Upper lobe of right lung (tissue), 1 donor: ENCODE measurements around the gene POLR3F. TPM values are rescaled to one million over a fixed set of nuclear protein-coding genes. Genes with fewer than 3 reads are reported as not detected.
A peak's percentile ranks its signal among the peaks of the same experiment; 100 is the strongest.

ENCODE experiments used
- ATAC-seq: fragments of 200-7000 bp; cut with Tn5 transposase; one replicate; pipeline ENCODE4 v1.9.1; 2020; ENCODE audit warnings: mild to moderate bottlenecking, moderate library complexity
- DNase-seq: peaks from one replicate; pipeline ENCODE4 v3.0.0-alpha.2; 2020
- H3K27ac ChIP-seq: fragments of 200-600 bp; one replicate; pipeline ENCODE4 v1.8.0; 2022
- H3K27me3 ChIP-seq: fragments of 200-600 bp; one replicate; pipeline ENCODE4 v1.8.0; 2022; ENCODE audit warnings: mild to moderate bottlenecking
- H3K36me3 ChIP-seq: fragments of 200-600 bp; one replicate; pipeline ENCODE4 v1.8.0; 2022
- H3K4me1 ChIP-seq: fragments of 200-600 bp; one replicate; pipeline ENCODE4 v1.8.0; 2022
- H3K4me3 ChIP-seq: fragments of 200-600 bp; one replicate; pipeline ENCODE4 v1.8.0; 2022; ENCODE audit warnings: mild to moderate bottlenecking
- H3K9me3 ChIP-seq: fragments of 200-600 bp; one replicate; pipeline ENCODE4 v1.8.0; 2022
- intact Hi-C: fragments of 100-400 bp; cut with DNase I; formaldehyde crosslinking; loops from one replicate; pipeline ENCODE4 v1.11.0; 2022
- total RNA-seq: library from RNA; stranded (reverse); fragmentation: NEBNext Ultra II Directional; extraction: Animal tissue kit (Norgen Biotek cat#: 25700); gene quantifications from one replicate; pipeline ENCODE4 v1.2.1, GENCODE V29; 2021
- TF ChIP-seq, protein P1 (sequence below): fragments of 200-600 bp; IDR thresholded peaks from one replicate; pipeline ENCODE4 v1.8.0; 2022; ENCODE audit warnings: antibody characterized with exemption
- donor health status: DM: no; HTN: yes; CAD: no; lungs with severe emphysema.

POLR3F gene
- total RNA-seq, 1 donor from 2014 or later, result 7.2 TPM

- DNase-seq, result no peak
Measured at GRCh38 chr20:18466574-18466893, 656 bp upstream of the POLR3F start.

DNA sequence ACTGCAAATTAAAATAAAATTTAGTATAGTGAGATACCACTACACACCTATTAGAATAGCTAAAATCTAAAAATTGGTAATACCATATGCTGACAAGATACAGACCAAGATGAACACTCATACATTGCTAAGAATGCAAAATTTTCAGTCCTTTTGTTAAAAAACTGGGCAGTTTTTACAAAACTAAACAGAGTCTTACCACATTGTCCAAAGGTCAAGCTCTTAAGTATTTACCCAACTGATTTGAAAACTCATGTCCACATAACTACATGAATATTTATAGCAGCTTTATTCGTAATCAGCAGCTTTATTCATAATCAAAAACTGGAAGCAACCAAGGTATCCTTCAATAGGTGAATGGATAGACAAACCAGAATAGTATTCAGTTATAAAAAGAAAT lies 10.0 kb downstream of the POLR3F start:
- TF ChIP-seq, protein P1, sequence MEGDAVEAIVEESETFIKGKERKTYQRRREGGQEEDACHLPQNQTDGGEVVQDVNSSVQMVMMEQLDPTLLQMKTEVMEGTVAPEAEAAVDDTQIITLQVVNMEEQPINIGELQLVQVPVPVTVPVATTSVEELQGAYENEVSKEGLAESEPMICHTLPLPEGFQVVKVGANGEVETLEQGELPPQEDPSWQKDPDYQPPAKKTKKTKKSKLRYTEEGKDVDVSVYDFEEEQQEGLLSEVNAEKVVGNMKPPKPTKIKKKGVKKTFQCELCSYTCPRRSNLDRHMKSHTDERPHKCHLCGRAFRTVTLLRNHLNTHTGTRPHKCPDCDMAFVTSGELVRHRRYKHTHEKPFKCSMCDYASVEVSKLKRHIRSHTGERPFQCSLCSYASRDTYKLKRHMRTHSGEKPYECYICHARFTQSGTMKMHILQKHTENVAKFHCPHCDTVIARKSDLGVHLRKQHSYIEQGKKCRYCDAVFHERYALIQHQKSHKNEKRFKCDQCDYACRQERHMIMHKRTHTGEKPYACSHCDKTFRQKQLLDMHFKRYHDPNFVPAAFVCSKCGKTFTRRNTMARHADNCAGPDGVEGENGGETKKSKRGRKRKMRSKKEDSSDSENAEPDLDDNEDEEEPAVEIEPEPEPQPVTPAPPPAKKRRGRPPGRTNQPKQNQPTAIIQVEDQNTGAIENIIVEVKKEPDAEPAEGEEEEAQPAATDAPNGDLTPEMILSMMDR, result no peak
- H3K4me3 ChIP-seq, result no peak overlapping the region
- DNase-seq (no peak), ATAC-seq (no peak)
- intact Hi-C loops, result no loop called here
- no peaks in the 10 kb centered on the region for H3K4me1 ChIP-seq
- H3K9me3 ChIP-seq, result no peaks in the 10 kb centered on the region
- no peak overlapping the region for H3K27ac ChIP-seq
- H3K27me3 ChIP-seq, result no peaks in the 10 kb centered on the region
- H3K36me3 ChIP-seq, result peaks cover 72% of the 10 kb centered on the region

More at GRCh38 chr20:18466574-18466893, 656 bp upstream of the POLR3F start:
- TF ChIP-seq, protein P1, result no peak
- Histone ChIP-seq H3K9me3 (no peaks in the 10 kb centered on the region), H3K4me1 (peaks cover 16% of the 10 kb centered on the region), H3K27me3 (no peaks in the 10 kb centered on the region), H3K4me3 (peak overlapping the region; percentile 84), H3K36me3 (peaks cover 11% of the 10 kb centered on the region), H3K27ac (peak overlapping the region; percentile 93)
- ATAC-seq, result peak; percentile 62
- intact Hi-C loops, result no loop called here

DNA sequence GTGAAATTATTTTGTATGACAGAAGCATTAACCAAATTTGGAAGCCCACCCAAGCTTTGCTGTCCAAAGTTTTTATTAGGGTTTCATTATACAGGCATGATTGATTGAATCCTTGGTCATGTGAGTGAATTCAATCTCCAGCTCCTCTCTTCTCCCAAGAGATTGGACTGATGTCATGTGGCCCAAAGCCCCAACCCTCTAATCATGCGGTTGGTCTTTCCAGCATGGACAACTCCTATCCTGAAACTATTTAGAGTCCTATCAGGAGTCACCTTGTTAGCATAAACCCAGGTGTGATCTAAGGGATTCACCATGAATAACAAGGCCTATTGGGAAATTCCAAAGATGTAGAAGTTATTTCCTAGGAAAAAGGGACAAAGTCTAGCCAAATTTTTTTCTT lies 10.6 kb downstream of the POLR3F start:
- ATAC-seq, result no peak

GRCh38 chr20:18481596-18481995 lies 14.4 kb downstream of the POLR3F start:
- no peak for ATAC-seq
- H3K27me3 ChIP-seq, result no peaks in the 10 kb centered on the region
- H3K4me1 ChIP-seq, result no peaks in the 10 kb centered on the region
- H3K27ac ChIP-seq, result no peak overlapping the region
- no peak overlapping the region for H3K4me3 ChIP-seq
- intact Hi-C loops, result no loop called here
- TF ChIP-seq, protein P1, result no peak
- H3K36me3 ChIP-seq, result peaks cover 70% of the 10 kb centered on the region
- no peaks in the 10 kb centered on the region for H3K9me3 ChIP-seq
- no peak for DNase-seq

More for the DNA sequence above, 10.6 kb downstream of the POLR3F start:
- no peak overlapping the region for H3K27ac ChIP-seq
- H3K4me3 ChIP-seq, result no peak overlapping the region
- H3K36me3 ChIP-seq, result peaks cover 74% of the 10 kb centered on the region
- DNase-seq, result no peak
- no peaks in the 10 kb centered on the region for H3K27me3 ChIP-seq
- H3K9me3 ChIP-seq, result no peaks in the 10 kb centered on the region
- TF ChIP-seq, protein P1, result no peak
- intact Hi-C loops, result no loop called here
- H3K4me1 ChIP-seq, result no peaks in the 10 kb centered on the region

DNA sequence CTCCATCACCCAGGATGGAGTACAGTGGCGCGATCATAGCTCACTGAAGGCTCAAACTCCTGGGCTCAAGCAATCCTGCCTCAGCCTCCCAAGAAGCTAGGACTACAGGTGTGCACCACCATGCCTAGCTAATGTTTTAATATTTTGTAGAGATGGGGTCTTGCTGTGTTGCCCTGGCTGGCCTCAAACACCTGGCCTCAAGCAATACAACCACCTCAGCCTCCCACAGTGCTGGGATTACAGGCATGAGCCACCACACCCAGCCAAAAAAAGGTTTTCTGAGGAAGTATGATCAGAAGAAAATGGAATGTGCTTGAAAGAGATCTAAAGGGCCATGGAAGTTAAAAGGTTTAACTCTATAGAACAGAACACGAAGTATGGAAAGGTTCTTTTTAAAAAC lies 21.1 kb downstream of the POLR3F start:
- Histone ChIP-seq H3K27me3 (no peaks in the 10 kb centered on the region), H3K9me3 (no peaks in the 10 kb centered on the region), H3K36me3 (peaks cover 65% of the 10 kb centered on the region), H3K27ac (no peak overlapping the region), H3K4me1 (no peaks in the 10 kb centered on the region), H3K4me3 (no peak overlapping the region)
- intact Hi-C loops, result no loop called here
- DNase-seq (no peak), ATAC-seq (no peak)
- TF ChIP-seq, protein P1, result no peak

DNA sequence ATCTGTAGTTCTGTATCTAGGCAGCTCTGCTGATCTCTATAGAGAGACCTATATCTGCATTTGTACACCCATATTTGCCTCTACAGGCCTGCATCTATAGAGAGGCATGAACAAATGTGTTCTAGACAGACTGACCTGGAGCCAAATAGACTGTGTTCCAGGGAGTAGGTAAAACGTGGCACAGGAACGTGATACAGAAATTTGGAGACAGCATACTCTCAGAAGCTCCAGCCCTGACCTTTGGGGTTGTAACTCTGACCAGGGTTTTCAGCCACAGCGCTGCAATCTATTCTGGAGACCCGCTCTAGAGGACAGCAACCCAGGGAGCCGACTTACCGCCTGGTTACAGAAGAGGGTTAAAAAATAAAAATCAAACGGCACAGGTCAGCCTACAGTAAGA lies 28.9 kb downstream of the POLR3F start:
- H3K4me3 ChIP-seq, result peak overlapping the region; percentile 78
- H3K4me1 ChIP-seq, result peaks cover 8% of the 10 kb centered on the region
- H3K36me3 ChIP-seq, result peaks cover 20% of the 10 kb centered on the region
- H3K27ac ChIP-seq, result no peak overlapping the region
- no peak for DNase-seq
- TF ChIP-seq, protein P1, result no peak
- intact Hi-C loops, result no loop called here
- ATAC-seq, result peak; percentile 31
- H3K9me3 ChIP-seq, result no peaks in the 10 kb centered on the region
- H3K27me3 ChIP-seq, result no peaks in the 10 kb centered on the region
